ENCODE measurements around the gene PPP4R2.

The PPP4R2 gene

GRCh38 chr3:73026760-73027113 is 30.1 kb downstream of the PPP4R2 start:
- no peak for FAIRE-seq

- no peak for FAIRE-seq
These were observed 32.2 kb downstream of the PPP4R2 start for GRCh38 chr3:73028803-73029202.

DNA sequence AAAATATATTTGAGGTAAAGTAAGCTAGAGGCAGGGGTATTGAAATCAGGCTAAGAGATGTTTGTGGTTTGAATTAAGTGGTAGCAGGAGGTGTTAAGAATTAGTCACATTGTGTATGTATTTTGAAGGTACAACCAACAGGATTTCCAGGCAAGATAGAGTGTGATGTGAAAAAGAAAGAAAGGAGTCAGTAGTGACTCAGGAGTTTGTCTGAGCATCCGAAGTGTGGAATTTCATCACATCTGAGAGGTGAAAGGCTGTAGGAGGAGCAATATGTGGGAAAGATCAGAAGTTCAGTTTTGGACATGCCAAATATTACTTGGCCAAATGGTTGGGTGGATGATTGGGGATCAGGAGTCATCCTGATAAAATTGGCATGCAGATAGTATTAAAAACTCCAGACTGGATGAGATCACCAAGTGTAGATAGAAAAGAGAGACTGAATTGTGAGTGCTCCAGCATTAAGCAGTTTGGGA is 32.7 kb downstream of the PPP4R2 start:
- FAIRE-seq: no peak

- no peak for FAIRE-seq
These were observed 33.5 kb downstream of the PPP4R2 start for GRCh38 chr3:73030073-73030597.

DNA sequence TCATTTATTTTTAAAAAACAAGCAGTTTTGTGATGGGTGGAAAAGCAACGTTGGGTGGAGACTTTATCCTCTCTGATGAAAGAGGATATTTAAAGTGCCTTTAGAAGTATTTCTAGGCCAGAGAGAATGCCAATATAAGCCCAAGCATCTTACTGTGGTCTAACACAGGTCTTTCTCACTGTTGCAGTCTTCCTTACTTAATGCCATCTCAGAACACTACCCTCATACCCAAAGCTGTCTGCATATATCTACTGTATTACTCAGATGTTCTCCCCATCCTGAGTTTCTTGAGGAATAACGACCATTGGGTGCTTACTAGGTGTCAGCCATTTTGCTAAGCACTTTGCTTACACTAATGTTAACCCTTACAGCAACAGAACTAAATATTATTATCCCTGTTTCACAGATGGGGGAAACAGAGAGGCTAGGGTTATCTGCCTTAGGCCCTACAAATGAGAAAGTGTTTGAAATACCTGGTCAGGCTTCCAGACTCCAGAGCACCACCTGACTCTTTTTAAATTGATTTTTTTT is 35.0 kb downstream of the PPP4R2 start:
- no peak for FAIRE-seq

GRCh38 chr3:73036694-73037591 is 40.3 kb downstream of the PPP4R2 start:
- peak; percentile 74 for FAIRE-seq

DNA sequence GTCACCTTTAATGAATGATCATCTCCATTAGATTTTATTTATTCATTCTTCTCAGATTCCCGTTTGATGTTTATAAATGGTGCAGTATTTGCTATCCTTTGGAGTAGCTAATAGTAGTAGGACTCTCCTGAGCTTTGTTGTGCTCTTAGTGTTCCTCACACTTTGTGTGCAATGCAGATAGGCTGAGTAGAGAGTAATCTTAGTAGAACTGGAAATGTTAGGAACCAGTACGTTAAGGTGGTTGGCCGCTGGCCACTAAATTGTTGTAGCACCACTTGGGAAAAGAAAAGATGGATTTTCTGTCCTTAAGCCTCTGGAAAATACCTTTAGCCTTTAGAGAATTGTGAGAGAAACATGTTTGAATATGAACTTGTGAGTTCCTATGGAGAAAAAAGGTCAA is 44.9 kb downstream of the PPP4R2 start:
- FAIRE-seq: no peak

DNA sequence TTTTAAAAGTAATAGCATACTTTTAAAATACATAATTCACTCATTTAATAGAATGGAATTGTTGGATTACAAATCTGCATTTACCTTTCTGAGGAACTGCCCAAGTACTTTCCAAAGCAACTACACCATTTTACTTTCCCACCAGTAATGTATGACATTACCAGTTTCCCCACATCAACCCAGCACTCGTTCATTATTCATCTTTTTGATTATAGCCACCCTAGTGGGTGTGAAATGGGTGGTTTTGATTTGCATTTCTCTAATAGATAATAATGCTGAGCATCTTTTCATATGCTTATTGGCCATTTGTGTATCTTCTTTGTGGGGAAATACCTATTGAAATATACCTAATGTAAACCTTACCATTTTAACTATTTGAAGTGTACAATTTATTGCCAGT is 46.8 kb downstream of the PPP4R2 start:
- FAIRE-seq: no peak

- no peak for FAIRE-seq
These were observed 48.8 kb downstream of the PPP4R2 start for GRCh38 chr3:73045391-73045790.

- no peak for FAIRE-seq
These were observed 49.6 kb downstream of the PPP4R2 start for GRCh38 chr3:73046195-73046594.

- peak; percentile 36 for FAIRE-seq
These were observed 52.7 kb downstream of the PPP4R2 start for GRCh38 chr3:73049319-73049718.

- peak; percentile 86 for FAIRE-seq
These were observed 56.2 kb downstream of the PPP4R2 start for GRCh38 chr3:73052857-73053256.

DNA sequence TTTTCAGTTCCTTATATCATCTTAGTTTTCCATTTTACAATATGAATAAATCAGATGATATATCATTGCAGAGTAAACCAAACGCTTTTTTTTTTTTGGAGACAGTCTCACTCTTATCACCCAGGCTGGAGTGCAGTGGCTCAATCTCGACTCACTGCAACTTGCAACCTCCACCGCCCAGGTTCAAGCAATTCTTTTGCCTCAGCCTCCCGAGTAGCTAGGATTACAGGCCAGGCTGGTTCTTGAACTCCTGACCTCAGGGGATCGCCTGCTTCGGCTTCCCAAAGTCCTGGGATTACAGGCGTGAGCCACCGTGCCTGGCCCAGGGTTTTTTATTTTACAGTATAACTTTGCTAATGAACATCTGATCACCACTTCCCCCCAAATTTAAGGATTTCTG is 59.0 kb downstream of the PPP4R2 start:
- no peak for FAIRE-seq

DNA sequence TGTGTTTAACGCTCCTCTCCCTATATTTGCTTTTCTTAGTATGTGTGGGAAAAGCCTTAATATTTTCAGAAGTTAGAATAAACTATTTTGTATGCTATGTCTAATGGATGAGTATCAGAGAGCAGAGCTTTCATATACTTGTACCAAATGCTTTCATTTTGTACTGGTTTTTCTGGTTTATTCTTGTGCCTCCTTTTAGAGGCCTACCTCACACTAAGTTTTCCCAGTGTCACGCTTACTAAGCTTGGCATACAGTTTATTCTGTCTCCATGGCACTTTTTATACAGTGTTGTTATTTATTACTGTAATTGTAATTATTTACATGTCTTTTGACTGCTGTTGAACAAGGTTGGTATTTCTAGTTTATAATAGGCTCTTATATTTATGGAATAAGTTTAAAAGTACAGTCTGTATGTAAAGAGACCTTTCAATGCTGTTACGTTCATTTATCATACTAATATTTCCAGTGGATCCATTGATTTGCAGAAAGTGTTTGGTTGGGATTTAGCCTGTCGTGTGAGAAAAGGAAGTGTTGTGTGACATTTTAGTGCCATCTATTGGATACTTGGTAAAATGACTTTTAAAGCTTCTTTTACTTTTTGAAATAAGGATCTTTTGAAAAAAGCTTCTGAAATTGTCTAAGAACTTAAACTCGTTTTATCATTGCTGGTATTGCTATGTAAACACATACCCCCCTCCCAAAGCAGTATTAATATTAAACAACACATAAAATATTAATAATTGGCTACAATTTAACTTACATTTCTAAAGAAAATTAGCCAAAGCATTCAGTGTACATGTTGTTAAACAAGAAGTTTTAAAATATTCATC is 59.6 kb downstream of the PPP4R2 start:
- FAIRE-seq: peak; percentile 98

DNA sequence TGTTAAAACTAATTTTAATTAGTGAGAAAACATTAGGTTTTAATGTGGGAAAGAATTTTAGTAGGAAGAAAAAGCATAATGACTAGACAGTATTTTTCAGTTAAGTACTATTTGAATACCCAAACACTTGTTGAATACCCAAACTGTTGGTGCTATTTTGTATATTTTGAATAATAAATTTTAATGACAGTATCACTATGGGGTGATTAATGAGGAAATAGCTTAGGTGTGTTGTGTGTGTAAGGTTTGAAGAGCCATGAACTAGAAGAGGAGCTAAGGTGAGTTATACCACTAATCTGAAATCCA is 60.2 kb downstream of the PPP4R2 start:
- FAIRE-seq: no peak

DNA sequence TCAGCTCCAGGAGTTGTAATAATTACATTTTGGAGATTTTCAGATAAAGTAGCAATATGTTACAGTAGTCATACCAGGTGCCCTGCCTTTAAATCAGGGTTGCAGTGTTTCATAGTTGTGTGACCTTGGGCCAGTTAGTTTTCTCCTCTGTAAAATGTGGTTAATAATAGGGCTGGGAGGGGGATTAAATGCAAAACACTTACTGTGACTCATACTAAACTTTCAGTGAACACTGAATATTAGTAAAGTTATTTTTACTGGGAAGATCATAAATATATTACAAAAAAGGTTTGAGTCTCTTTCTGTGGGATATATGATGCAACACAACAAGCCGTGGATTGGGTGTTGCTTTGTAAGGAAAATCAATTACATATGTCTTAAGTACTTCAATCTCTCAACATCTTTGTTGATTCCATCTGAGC is 63.7 kb downstream of the PPP4R2 start:
- FAIRE-seq: no peak

GRCh38 chr3:73061416-73061815 is 64.8 kb downstream of the PPP4R2 start, which contains the start of gene EBLN2:
TSS of gene EBLN2 (plus strand) at chr3:73061659. CDS start at chr3:73062082, 423 bp downstream.
- FAIRE-seq: no peak

- peak; percentile 93 for FAIRE-seq
These were observed 69.6 kb downstream of the PPP4R2 start for GRCh38 chr3:73066243-73066642.

GRCh38 chr3:73068419-73068818 is 71.8 kb downstream of the PPP4R2 start:
- FAIRE-seq: no peak

DNA sequence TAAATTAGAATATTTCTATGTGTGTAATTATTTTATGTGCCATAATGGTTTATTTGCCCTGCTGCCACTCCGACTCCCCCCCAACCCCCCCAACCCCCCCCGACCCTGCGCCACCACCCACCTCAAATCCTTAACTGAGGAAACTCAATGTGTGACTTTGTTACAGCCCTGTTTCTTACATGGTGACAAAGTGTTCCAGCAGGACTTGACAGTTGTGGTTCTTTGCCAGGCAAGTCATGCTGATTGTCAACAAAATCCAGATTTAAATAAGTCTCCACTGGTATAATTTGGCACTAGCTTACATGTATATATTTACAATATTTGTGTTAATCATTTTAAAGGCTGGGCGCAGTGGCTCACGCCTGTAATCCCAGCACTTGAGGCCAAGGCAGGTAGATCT is 72.6 kb downstream of the PPP4R2 start:
- no peak for FAIRE-seq

- FAIRE-seq: no peak
These were observed 73.3 kb downstream of the PPP4R2 start for GRCh38 chr3:73069775-73070444.

GRCh38 chr3:73070675-73071575 is 74.3 kb downstream of the PPP4R2 start:
- FAIRE-seq: no peak

Data from islet of Langerhans (tissue), 1 donor.